Mesodermal cell (in vitro differentiated cells): ENCODE results near the gene PDE6H. TPM values are rescaled to one million over a fixed set of nuclear protein-coding genes. Genes with fewer than 3 reads are reported as not detected.

Experiments
- H3K27ac ChIP-seq: 2 replicates; pipeline ENCODE4 v1.7.0; 2013; ENCODE audit warnings: mild to moderate bottlenecking, low read depth, low read length, moderate library complexity; ENCODE audit not compliant: severe bottlenecking
- H3K36me3 ChIP-seq: 2 replicates; pipeline ENCODE4 v1.7.1; 2013; ENCODE audit warnings: mild to moderate bottlenecking, low read length, moderate library complexity; ENCODE audit not compliant: control insufficient read depth, insufficient read depth
- H3K4me1 ChIP-seq: one replicate; pipeline ENCODE4 v1.7.1; 2013; ENCODE audit warnings: mild to moderate bottlenecking, low read length; ENCODE audit not compliant: insufficient read depth, control insufficient read depth, poor library complexity, severe bottlenecking
- H3K4me3 ChIP-seq: 2 replicates; pipeline ENCODE4 v1.7.0; 2013; ENCODE audit warnings: low read length, control low read depth, mild to moderate bottlenecking; ENCODE audit not compliant: insufficient read depth, poor library complexity, severe bottlenecking; ENCODE audit errors: extremely low read depth
- H3K9me3 ChIP-seq: 2 replicates; pipeline ENCODE4 v1.7.1; 2013; ENCODE audit warnings: mild to moderate bottlenecking, low read length, moderate library complexity; ENCODE audit not compliant: control insufficient read depth
- WGBS, 2 experiments: methylation state at CpG; one replicate each; pipeline ENCODE4 v1.1.5; 2013; ENCODE audit warnings: missing lambda C conversion rate in 2 of 2; ENCODE audit not compliant: insufficient coverage in 2 of 2; 5-methylcytosine and 5-hydroxymethylcytosine counted together
- polyA plus RNA-seq, 2 experiments: library from polyadenylated mRNA; stranded (reverse); fragments of 50-300 nt; gene quantifications; one replicate each; pipeline ENCODE4 v1.2.3, GENCODE V29; 2013

PDE6H gene
- not detected for polyA plus RNA-seq (2013, experiment 1 of 2)
- not detected for polyA plus RNA-seq (2013, experiment 2 of 2)

DNA sequence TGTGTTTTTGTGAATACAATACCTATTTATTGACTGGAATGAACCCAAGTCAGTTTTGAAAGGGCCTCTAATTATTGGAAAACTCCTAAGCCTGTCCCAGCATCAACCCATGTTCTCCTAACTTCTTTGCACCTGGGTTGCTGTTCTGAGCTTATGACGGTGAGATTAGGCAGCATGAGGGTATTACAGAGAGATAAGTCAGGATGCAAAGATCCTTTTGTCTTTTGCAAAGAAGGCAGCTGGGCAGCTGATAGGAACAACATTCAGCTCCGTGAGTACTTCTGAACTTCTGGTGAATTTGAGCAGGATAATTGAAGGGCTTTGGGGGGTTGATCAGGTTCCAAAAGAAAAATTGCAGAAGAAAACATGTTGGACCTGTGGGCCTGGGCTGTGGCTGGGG, at the start of gene PDE6H:
PDE6H (plus strand) TSS at position 227 of the 400 bp plus-strand sequence. CDS start 4,971 bp downstream, outside the sequence.
- Histone ChIP-seq H3K36me3 (no peaks in the 10 kb centered on the region), H3K4me3 (no peak within 1 kb of the TSS), H3K27ac (no peak within 1 kb of the TSS), H3K9me3 (no peaks in the 10 kb centered on the region), H3K4me1 (peaks cover 4% of the 10 kb centered on the region)
- 88 to 93% methylated on average over 2 of the region's 2 CpGs for WGBS, 2 experiments

DNA sequence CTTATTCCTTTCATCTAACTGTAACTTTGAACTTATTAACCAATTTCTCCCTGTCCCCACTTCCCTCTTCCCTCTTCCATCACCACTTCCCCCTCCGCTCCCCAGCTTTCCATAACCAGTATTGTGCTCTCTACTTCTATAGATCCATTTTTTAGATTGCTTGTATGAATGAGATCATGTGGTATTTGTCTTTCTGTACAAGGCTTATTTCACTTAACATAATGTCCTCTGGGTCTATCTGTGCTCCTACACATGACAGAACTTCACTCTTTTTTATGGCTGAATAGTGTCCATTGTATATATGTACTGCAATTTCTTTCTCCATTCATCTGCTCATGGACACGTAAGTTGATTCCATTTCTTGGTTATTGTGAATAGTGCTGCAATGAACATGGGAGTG, 48.9 kb upstream of the PDE6H start:
- H3K9me3 ChIP-seq: no peaks in the 10 kb centered on the region
- H3K4me1 ChIP-seq: peaks cover 4% of the 10 kb centered on the region
- 100% methylated on average over 1 of the region's 2 CpGs; no CpG with 5 or more reads in 1 of the 2 experiments for WGBS, 2 experiments
- H3K36me3 ChIP-seq: no peaks in the 10 kb centered on the region
- H3K4me3 ChIP-seq: no peak overlapping the region
- no peak overlapping the region for H3K27ac ChIP-seq

DNA sequence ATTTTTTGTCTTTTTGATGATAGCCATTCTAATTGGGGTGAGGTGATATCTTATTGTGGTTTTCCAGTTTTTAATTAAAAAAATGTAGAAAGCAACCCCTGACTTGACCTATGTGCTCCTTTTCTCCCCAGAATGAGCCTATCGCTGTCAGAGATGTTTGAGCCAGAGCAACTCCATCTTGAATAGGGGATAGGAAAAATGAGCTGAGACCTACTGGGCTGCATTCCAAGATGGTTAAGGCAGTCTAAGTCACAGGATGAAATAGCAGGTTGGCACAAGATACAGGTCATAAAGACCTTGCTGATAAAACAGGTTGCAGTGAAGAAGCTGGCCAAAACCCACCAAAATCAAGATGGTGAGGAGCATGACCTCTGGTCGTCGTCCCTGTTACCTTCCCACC, 48.3 kb upstream of the PDE6H start:
- H3K36me3 ChIP-seq: no peaks in the 10 kb centered on the region
- no peak overlapping the region for H3K27ac ChIP-seq
- 83% methylated on average over 3 of the region's 3 CpGs; no CpG with 5 or more reads in 1 of the 2 experiments for WGBS, 2 experiments
- H3K4me1 ChIP-seq: peaks cover 8% of the 10 kb centered on the region
- no peaks in the 10 kb centered on the region for H3K9me3 ChIP-seq
- H3K4me3 ChIP-seq: no peak overlapping the region

DNA sequence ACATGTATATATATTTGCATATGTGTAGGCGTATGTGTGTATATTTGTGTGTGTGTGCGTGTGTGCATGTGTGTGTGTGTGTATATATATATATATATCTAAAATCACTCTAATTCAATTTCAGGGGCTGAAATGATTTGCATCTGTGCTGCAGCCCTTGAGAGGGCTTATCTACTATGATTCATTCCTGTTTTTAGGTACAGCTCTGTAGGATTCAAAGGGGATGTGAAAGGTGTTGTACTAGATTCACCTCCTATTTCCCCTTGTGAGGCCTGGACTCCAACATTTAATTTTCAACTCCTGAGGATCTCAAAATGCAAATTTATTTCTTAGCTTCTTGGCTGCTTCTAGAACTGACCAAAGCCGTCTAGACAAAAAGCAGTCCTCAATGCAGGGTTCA, 45.6 kb upstream of the PDE6H start:
- H3K9me3 ChIP-seq: no peaks in the 10 kb centered on the region
- peaks cover 8% of the 10 kb centered on the region for H3K4me1 ChIP-seq
- WGBS, 2 experiments: 75 to 91% methylated on average over 1 of the region's 3 CpGs

DNA sequence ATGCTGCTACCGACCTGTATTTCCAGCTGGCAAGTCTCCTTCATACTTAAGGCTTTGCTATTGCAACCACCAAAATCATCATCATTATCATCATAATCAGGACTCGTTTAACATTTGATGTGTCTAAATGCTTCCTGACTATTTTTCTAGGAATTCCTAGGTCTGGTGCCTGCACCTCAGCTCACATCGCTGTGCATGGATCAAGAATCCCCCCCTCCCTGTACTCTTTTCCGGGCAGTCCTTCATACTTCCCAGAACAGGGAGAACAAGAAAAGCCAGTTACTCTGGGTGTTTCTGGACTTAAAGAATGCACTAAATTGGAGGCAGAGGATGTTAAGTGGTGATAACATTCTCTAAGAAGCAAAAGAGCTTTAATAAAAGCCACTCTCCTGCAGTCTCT, 43.9 kb upstream of the PDE6H start:
- WGBS, 2 experiments: 78 to 85% methylated on average over 3 of the region's 4 CpGs
- peak overlapping the region; percentile 64 for H3K27ac ChIP-seq
- H3K4me1 ChIP-seq: peaks cover 8% of the 10 kb centered on the region
- H3K36me3 ChIP-seq: no peaks in the 10 kb centered on the region
- H3K4me3 ChIP-seq: no peak overlapping the region
- no peaks in the 10 kb centered on the region for H3K9me3 ChIP-seq

More for the DNA sequence above, 45.6 kb upstream of the PDE6H start:
- Histone ChIP-seq H3K36me3 (no peaks in the 10 kb centered on the region), H3K4me3 (no peak overlapping the region), H3K27ac (no peak overlapping the region)

DNA sequence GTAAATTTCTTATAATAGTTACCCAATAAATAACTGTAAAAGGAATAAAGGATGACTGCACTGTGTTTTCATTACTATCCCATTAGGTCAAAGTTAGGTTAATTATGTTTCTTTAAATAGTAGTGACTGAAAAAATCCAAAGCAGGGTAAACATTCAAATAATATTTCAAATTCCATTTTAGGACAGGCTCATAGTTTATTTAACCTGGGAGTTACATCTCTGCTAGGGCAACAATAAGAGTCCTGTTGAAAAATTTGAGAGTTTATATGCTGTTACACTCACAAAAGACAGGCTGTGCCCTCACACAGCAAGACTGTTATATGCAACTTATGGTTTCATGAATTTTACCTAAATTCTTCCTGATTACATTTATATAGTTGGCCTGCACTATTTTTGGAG, 42.5 kb upstream of the PDE6H start:
- Histone ChIP-seq H3K4me3 (no peak overlapping the region), H3K36me3 (no peaks in the 10 kb centered on the region), H3K27ac (no peak overlapping the region), H3K9me3 (no peaks in the 10 kb centered on the region), H3K4me1 (peaks cover 8% of the 10 kb centered on the region)

DNA sequence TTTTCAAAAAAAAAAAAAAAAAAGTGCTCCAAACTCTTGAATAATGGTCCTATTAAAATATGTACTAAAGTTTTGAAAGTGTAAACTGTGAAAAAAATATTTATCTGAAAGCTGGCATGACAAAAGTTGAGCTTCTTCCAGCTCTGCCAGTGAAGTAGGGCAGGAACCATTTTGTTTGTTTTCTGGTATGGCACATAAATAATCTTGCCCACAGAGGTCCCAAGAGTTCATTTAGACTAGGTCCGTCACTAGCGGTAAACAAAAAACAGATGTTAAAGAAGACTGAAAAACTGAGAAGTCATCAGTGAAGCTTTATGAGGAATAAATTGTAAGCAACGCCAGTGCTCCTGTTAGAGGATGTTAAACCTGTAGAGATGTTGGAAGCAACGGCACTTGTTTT, 41.5 kb upstream of the PDE6H start:
- Histone ChIP-seq H3K4me1 (peaks cover 12% of the 10 kb centered on the region), H3K27ac (no peak overlapping the region), H3K9me3 (no peaks in the 10 kb centered on the region), H3K4me3 (no peak overlapping the region), H3K36me3 (no peaks in the 10 kb centered on the region)
- WGBS, 2 experiments: 96 to 97% methylated on average over 4 of the region's 4 CpGs

DNA sequence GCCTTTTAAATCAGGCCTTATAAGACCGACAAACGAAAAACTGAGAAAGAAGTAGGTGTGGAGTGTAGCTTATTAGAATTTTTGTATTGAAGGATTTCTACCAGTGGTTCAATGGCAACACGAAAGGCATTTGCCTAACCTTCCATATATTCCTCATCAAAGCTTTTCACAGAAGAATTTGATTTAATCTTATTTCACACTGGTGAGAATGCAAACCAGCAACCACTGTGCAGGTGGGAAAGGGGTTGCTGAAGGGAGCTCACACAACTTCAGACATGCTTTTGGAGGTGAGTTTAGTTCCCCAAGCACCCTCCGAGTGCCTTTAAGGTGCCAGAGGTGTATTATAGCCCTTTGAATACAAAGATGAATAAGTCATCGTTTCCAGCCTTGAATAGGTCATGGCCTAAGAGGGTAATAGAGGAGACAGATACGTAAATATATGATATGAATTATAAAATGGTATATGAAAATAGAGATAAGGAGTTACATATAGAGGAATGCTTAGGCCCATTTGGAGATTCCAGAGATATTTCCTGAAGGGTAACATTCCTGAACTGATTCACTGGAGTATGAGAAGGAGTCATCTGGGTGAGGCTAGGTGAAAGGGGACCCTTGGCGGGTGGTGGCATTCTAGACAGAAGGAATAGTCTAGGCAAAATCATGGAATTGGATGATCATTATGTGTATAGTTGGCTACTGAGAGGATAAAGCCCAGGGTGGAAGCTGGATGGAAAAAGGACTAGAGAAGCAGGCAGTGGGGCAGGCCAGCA, 40.9 kb upstream of the PDE6H start:
- Histone ChIP-seq H3K36me3 (no peaks in the 10 kb centered on the region), H3K4me1 (peaks cover 18% of the 10 kb centered on the region), H3K27ac (no peak overlapping the region), H3K4me3 (no peak overlapping the region), H3K9me3 (no peaks in the 10 kb centered on the region)
- 90 to 96% methylated on average over 3 to 4 of the region's 7 CpGs for WGBS, 2 experiments

DNA sequence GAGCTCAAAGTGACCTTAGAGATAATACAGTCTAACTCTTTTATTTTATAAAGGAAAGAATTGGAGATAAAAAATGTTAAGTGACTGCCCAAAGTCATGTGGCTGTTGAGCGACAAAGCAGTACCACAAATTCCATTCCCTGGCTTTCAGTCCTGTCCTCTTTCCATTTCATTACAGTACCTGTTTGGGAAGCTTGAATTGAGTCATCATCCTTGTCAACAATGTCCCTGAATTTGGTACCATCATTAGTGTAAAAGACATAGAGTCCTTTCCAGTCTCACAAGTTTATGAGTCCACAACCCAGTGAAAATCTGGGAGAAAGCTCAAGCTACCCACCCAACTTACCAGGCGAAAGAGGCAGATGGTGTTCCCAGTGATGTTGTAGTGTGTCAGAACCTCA, 38.3 kb upstream of the PDE6H start:
- no peak overlapping the region for H3K4me3 ChIP-seq
- WGBS, 2 experiments: 89 to 100% methylated on average over 1 of the region's 2 CpGs
- H3K36me3 ChIP-seq: no peaks in the 10 kb centered on the region
- peaks cover 14% of the 10 kb centered on the region for H3K4me1 ChIP-seq
- H3K9me3 ChIP-seq: no peaks in the 10 kb centered on the region
- no peak overlapping the region for H3K27ac ChIP-seq

DNA sequence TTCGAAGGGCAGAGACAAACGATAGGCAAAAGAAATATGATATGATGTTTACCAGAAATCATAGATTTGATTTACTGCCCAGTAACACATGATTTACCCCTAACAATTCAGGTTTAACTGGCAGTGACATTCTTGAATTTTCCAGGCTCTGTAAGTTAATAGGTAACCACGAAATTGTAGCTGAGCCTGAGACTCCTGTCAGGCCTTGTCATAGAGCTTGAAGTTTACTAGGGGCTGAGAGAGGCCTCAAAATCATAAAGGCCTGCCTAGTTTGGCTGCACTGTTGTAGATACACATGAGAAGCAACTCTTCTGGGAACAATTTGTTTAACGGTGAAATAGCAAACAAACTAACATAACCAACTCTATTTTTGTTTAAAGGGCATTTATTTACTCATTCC, 37.8 kb upstream of the PDE6H start:
- Histone ChIP-seq H3K36me3 (no peaks in the 10 kb centered on the region), H3K27ac (no peak overlapping the region), H3K4me1 (peaks cover 14% of the 10 kb centered on the region), H3K4me3 (no peak overlapping the region), H3K9me3 (no peaks in the 10 kb centered on the region)
- 43 to 78% methylated on average over 1 of the region's 4 CpGs for WGBS, 2 experiments

DNA sequence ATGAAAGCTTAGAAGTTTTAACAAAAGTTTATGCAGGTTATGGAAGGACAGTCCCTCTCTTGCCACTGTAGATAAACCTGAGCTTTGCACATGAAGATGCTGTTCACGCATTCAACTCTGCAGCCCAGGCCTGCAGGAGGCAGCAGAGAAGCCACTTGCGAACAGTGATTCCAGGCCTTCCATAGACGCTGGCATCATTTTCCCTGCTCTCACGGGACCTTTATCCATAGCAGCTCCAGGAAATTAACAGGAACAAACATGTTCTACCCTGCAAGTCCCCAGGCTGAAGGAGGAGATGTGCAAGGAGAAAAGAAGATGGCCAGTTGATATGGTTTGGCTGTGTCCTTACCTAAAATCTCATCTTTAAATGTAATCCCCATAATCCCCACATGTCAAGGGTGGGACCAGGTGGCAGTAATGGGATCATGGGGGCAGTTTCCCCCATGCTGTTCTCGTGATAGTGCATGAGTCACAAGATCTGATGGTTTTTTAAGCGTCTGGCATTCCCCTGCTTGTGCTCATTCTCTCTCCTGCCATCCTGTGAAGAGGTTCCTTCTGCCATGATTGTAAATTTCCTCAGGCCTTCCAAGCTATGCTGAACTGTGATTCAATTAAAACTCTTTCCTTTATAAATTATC, 36.5 kb upstream of the PDE6H start:
- Histone ChIP-seq H3K27ac (peak overlapping the region; percentile 48), H3K4me1 (peaks cover 14% of the 10 kb centered on the region), H3K36me3 (no peaks in the 10 kb centered on the region), H3K9me3 (no peaks in the 10 kb centered on the region), H3K4me3 (no peak overlapping the region)
- 65 to 67% methylated on average over 4 to 5 of the region's 6 CpGs for WGBS, 2 experiments
